Measurements from ENCODE around the gene EIF3C. TPM values are rescaled to one million over a fixed set of nuclear protein-coding genes. Genes with fewer than 3 reads are reported as not detected.
A peak's percentile ranks its signal among the peaks of the same experiment; 100 is the strongest.
"Not testable (repeated sequence)": the region's sequence is repeated elsewhere in the genome, so short reads cannot be mapped to it uniquely, and the experiment has no call there.

The EIF3C gene
- total and polyA plus RNA-seq, 2 of the 13 experiments (the other 11 are each of a cell fraction or from before 2014, with no cell fraction given) = 360 to 415 TPM

- no CpG with 5 or more reads among the region's 9 CpGs for WGBS (ENCODE audit: low lambda C conversion rate)
- POLR2A ChIA-PET; FAIRE-seq; DNase-seq (ENCODE audit: low spot score); CTCF ChIA-PET (ENCODE audit: low intra/inter-chr PET ratio, low total read pairs); H3K9me3 ChIP-seq (ENCODE audit: low read length); intact Hi-C loops (cut with micrococcal nuclease; ENCODE audit: unreplicated experiment); H4K20me1 ChIP-seq (ENCODE audit: insufficient read depth, low read length); H3K27me3 ChIP-seq (ENCODE audit: control insufficient read depth in 1 of 2, insufficient read depth in 2 of 2, low read length in 2 of 2); H3K36me3 ChIP-seq (replicated peaks in 1 of 2; ENCODE audit: control insufficient read depth in 1 of 2, insufficient read depth in 2 of 2, low read length in 2 of 2); H3K4me1 ChIP-seq (ENCODE audit: insufficient read depth, low read length); in situ Hi-C loops (cut with HindIII; ENCODE audit: extremely low pct_ligation_motif_present, low pct_unique_long_range_greater_than_20kb); H3K79me2 ChIP-seq (ENCODE audit: insufficient read depth, low read length); H3K4me3 ChIP-seq (replicated peaks in 1 of 3; ENCODE audit: insufficient read depth in 1 of 3, low read depth in 2 of 3, low read length in 3 of 3); BruUV-seq (replicated peaks); H3K9ac ChIP-seq (ENCODE audit: insufficient read depth, low read depth, low read length); H3K27ac ChIP-seq (ENCODE audit: extremely low read length, insufficient read depth, low read length); ATAC-seq; H2AFZ ChIP-seq (ENCODE audit: low read length); H3K4me2 ChIP-seq (ENCODE audit: low read depth, low read length): not testable (repeated sequence)
These were observed 21.3 kb downstream of the EIF3C start for GRCh38 chr16:28732455-28733124.

GRCh38 chr16:28739787-28740186 lies 28.5 kb downstream of the EIF3C start:
- H3K36me3 ChIP-seq (replicated peaks in 1 of 2; ENCODE audit: control insufficient read depth in 1 of 2, insufficient read depth in 2 of 2, low read length in 2 of 2); BruUV-seq (replicated peaks); in situ Hi-C loops (cut with HindIII; ENCODE audit: extremely low pct_ligation_motif_present, low pct_unique_long_range_greater_than_20kb); H3K79me2 ChIP-seq (ENCODE audit: insufficient read depth, low read length); intact Hi-C loops (cut with micrococcal nuclease; ENCODE audit: unreplicated experiment); CTCF ChIA-PET (ENCODE audit: low intra/inter-chr PET ratio, low total read pairs); H4K20me1 ChIP-seq (ENCODE audit: insufficient read depth, low read length); FAIRE-seq; H3K9me3 ChIP-seq (ENCODE audit: low read length); H3K4me1 ChIP-seq (ENCODE audit: insufficient read depth, low read length); H3K9ac ChIP-seq (ENCODE audit: insufficient read depth, low read depth, low read length); H3K27ac ChIP-seq (ENCODE audit: extremely low read length, insufficient read depth, low read length); H2AFZ ChIP-seq (ENCODE audit: low read length); H3K4me3 ChIP-seq (replicated peaks in 1 of 3; ENCODE audit: insufficient read depth in 1 of 3, low read depth in 2 of 3, low read length in 3 of 3); H3K4me2 ChIP-seq (ENCODE audit: low read depth, low read length); POLR2A ChIA-PET; DNase-seq (ENCODE audit: low spot score); H3K27me3 ChIP-seq (ENCODE audit: control insufficient read depth in 1 of 2, insufficient read depth in 2 of 2, low read length in 2 of 2): not testable (repeated sequence)
- ATAC-seq = peak; percentile 69
- WGBS (ENCODE audit: low lambda C conversion rate) = no CpG with 5 or more reads among the region's 9 CpGs

- not testable (repeated sequence) for BruUV-seq (replicated peaks)
These were observed 29.4 kb downstream of the EIF3C start for GRCh38 chr16:28740631-28741030.

GRCh38 chr16:28741295-28741694 lies 30.0 kb downstream of the EIF3C start:
- H3K4me1 ChIP-seq (ENCODE audit: insufficient read depth, low read length); intact Hi-C loops (cut with micrococcal nuclease; ENCODE audit: unreplicated experiment); H3K27ac ChIP-seq (ENCODE audit: extremely low read length, insufficient read depth, low read length); CTCF ChIA-PET (ENCODE audit: low intra/inter-chr PET ratio, low total read pairs); H3K4me3 ChIP-seq (replicated peaks in 1 of 3; ENCODE audit: insufficient read depth in 1 of 3, low read depth in 2 of 3, low read length in 3 of 3); H3K9me3 ChIP-seq (ENCODE audit: low read length); H2AFZ ChIP-seq (ENCODE audit: low read length); H3K79me2 ChIP-seq (ENCODE audit: insufficient read depth, low read length); in situ Hi-C loops (cut with HindIII; ENCODE audit: extremely low pct_ligation_motif_present, low pct_unique_long_range_greater_than_20kb); H3K4me2 ChIP-seq (ENCODE audit: low read depth, low read length); DNase-seq (ENCODE audit: low spot score); POLR2A ChIA-PET; H4K20me1 ChIP-seq (ENCODE audit: insufficient read depth, low read length); BruUV-seq (replicated peaks); H3K27me3 ChIP-seq (ENCODE audit: control insufficient read depth in 1 of 2, insufficient read depth in 2 of 2, low read length in 2 of 2); FAIRE-seq; H3K9ac ChIP-seq (ENCODE audit: insufficient read depth, low read depth, low read length); H3K36me3 ChIP-seq (replicated peaks in 1 of 2; ENCODE audit: control insufficient read depth in 1 of 2, insufficient read depth in 2 of 2, low read length in 2 of 2): not testable (repeated sequence)
- WGBS (ENCODE audit: low lambda C conversion rate) = 89% methylated on average over 5 of the region's 9 CpGs
- peak; percentile 25 for ATAC-seq

More at GRCh38 chr16:28740631-28741030, 29.4 kb downstream of the EIF3C start:
- DNase-seq (ENCODE audit: low spot score); H3K79me2 ChIP-seq (ENCODE audit: insufficient read depth, low read length); intact Hi-C loops (cut with micrococcal nuclease; ENCODE audit: unreplicated experiment); H3K36me3 ChIP-seq (replicated peaks in 1 of 2; ENCODE audit: control insufficient read depth in 1 of 2, insufficient read depth in 2 of 2, low read length in 2 of 2); H3K9ac ChIP-seq (ENCODE audit: insufficient read depth, low read depth, low read length); H3K4me2 ChIP-seq (ENCODE audit: low read depth, low read length); H3K4me3 ChIP-seq (replicated peaks in 1 of 3; ENCODE audit: insufficient read depth in 1 of 3, low read depth in 2 of 3, low read length in 3 of 3); H3K9me3 ChIP-seq (ENCODE audit: low read length); FAIRE-seq; CTCF ChIA-PET (ENCODE audit: low intra/inter-chr PET ratio, low total read pairs); H2AFZ ChIP-seq (ENCODE audit: low read length); H4K20me1 ChIP-seq (ENCODE audit: insufficient read depth, low read length); in situ Hi-C loops (cut with HindIII; ENCODE audit: extremely low pct_ligation_motif_present, low pct_unique_long_range_greater_than_20kb); H3K27ac ChIP-seq (ENCODE audit: extremely low read length, insufficient read depth, low read length); POLR2A ChIA-PET; H3K27me3 ChIP-seq (ENCODE audit: control insufficient read depth in 1 of 2, insufficient read depth in 2 of 2, low read length in 2 of 2); H3K4me1 ChIP-seq (ENCODE audit: insufficient read depth, low read length): not testable (repeated sequence)
- no CpG with 5 or more reads among the region's 27 CpGs for WGBS (ENCODE audit: low lambda C conversion rate)
- peak; percentile 36 for ATAC-seq
- TF ChIP-seq KDM2A (CRISPR knock-in tag; IDR thresholded peaks at IDR 0.05; ENCODE audit: borderline replicate concordance, low read depth) = peak; percentile 54; the same call in 1 of the 2 replicates

All from HepG2 (cell line).